ENCODE data around the gene GPR137B. TPM values are rescaled to one million over a fixed set of nuclear protein-coding genes. Genes with fewer than 3 reads are reported as not detected.
"Not testable (repeated sequence)": the region's sequence is repeated elsewhere in the genome, so short reads cannot be mapped to it uniquely, and the experiment has no call there.

Gene GPR137B
- 5.6 TPM for total RNA-seq

- peak; percentile 62 for DNase-seq
These were observed at the start of gene GPR137B for GRCh38 chr1:236142253-236143103. GPR137B (plus strand) TSS chr1:236142539; CDS start chr1:236142623, 84 bp downstream.

- DNase-seq: no peak
These were observed 49.4 kb upstream of the GPR137B start for GRCh38 chr1:236092899-236093298.

- no peak for DNase-seq
These were observed 46.4 kb upstream of the GPR137B start for GRCh38 chr1:236095705-236096520.

- not testable (repeated sequence) for DNase-seq
These were observed 45.5 kb upstream of the GPR137B start for GRCh38 chr1:236096660-236097482.

GRCh38 chr1:236098267-236098666 is 44.1 kb upstream of the GPR137B start:
- DNase-seq: no peak

GRCh38 chr1:236099355-236099974 is 42.9 kb upstream of the GPR137B start:
- DNase-seq: peak; percentile 78

GRCh38 chr1:236100799-236101198 is 41.5 kb upstream of the GPR137B start:
- DNase-seq: no peak

- no peak for DNase-seq
These were observed 40.8 kb upstream of the GPR137B start for GRCh38 chr1:236101233-236102200.

GRCh38 chr1:236102611-236103010 is 39.7 kb upstream of the GPR137B start:
- DNase-seq: no peak

GRCh38 chr1:236103059-236103458 is 39.3 kb upstream of the GPR137B start:
- DNase-seq: no peak

GRCh38 chr1:236103646-236104218 is 38.6 kb upstream of the GPR137B start:
- peak; percentile 85 for DNase-seq

GRCh38 chr1:236107121-236107907 is 35.0 kb upstream of the GPR137B start:
- DNase-seq: no peak

GRCh38 chr1:236108027-236108648 is 34.2 kb upstream of the GPR137B start:
- DNase-seq: no peak

- no peak for DNase-seq
These were observed 32.2 kb upstream of the GPR137B start for GRCh38 chr1:236110137-236110536.

- no peak for DNase-seq
These were observed 30.6 kb upstream of the GPR137B start for GRCh38 chr1:236111527-236112331.

- DNase-seq: no peak
These were observed 30.1 kb upstream of the GPR137B start for GRCh38 chr1:236112332-236112627.

GRCh38 chr1:236113324-236114032 is 28.9 kb upstream of the GPR137B start:
- no peak for DNase-seq

All from tongue (tissue), 2 donors.